CD14-positive monocyte (primary cell): ENCODE measurements around the gene PREX1. TPM values are rescaled to one million over a fixed set of nuclear protein-coding genes. Genes with fewer than 3 reads are reported as not detected.
A peak's percentile ranks its signal among the peaks of the same experiment; 100 is the strongest.

Experiments used
- DNase-seq, 3 donors: peaks; one replicate each; pipeline ENCODE4 v3.0.0-alpha.2; 2011 to 2022
- H2AFZ ChIP-seq: 2 replicates; pipeline ENCODE4 v1.6.0; 2012; ENCODE audit warnings: mild to moderate bottlenecking, low read depth, low read length, inconsistent platforms; ENCODE audit not compliant: insufficient read depth, poor library complexity, severe bottlenecking
- H3K27ac ChIP-seq, 2 donors: 1 replicate in 1 of 2; 2 replicates in 1 of 2; pipeline ENCODE4 v1.5.1; 2012 to 2013; ENCODE audit warnings: low read length in 2 of 2, control low read depth in 1 of 2, inconsistent platforms in 1 of 2, low read depth in 1 of 2, mild to moderate bottlenecking in 1 of 2
- H3K27me3 ChIP-seq, 2 donors: one replicate each; pipeline versions ENCODE4 v1.6.0 to v1.6.1; 2011 to 2013; ENCODE audit warnings: low read length in 2 of 2; ENCODE audit not compliant: control insufficient read depth in 2 of 2, insufficient read depth in 2 of 2
- H3K36me3 ChIP-seq, 2 donors: replicated peaks in 1 of 2; 1 replicate in 1 of 2; 2 replicates in 1 of 2; pipeline versions ENCODE4 v1.5.1 to v1.6.1; 2012 to 2013; ENCODE audit warnings: low read length in 2 of 2, control low read depth in 1 of 2, inconsistent platforms in 1 of 2, mild to moderate bottlenecking in 1 of 2; ENCODE audit not compliant: insufficient read depth in 2 of 2, control insufficient read depth in 1 of 2
- H3K4me1 ChIP-seq, 2 donors: 1 replicate in 1 of 2; 2 replicates in 1 of 2; pipeline versions ENCODE4 v1.5.1 to v1.6.1; 2012 to 2013; ENCODE audit warnings: low read length in 2 of 2, control low read depth in 1 of 2, inconsistent platforms in 1 of 2, mild to moderate bottlenecking in 1 of 2, moderate library complexity in 1 of 2; ENCODE audit not compliant: insufficient read depth in 2 of 2, control insufficient read depth in 1 of 2
- H3K4me2 ChIP-seq: replicated peaks from 2 replicates; pipeline ENCODE3; 2012; ENCODE audit warnings: low read length, moderate library complexity, mild to moderate bottlenecking; ENCODE audit not compliant: poor library complexity, severe bottlenecking; ENCODE audit errors: extremely low read depth
- H3K4me3 ChIP-seq, 3 experiments: fragments of 200-600 bp in 1 of 3; sonication (generic) in 1 of 3; replicated peaks in 1 of 3; 1 replicate in 2 of 3; 2 replicates in 1 of 3; pipeline ENCODE4 v1.5.1; 2011 to 2013; ENCODE audit warnings: low read length in 3 of 3, mild to moderate bottlenecking in 3 of 3, control low read depth in 2 of 3, low read depth in 2 of 3, inconsistent platforms in 1 of 3, moderate library complexity in 1 of 3
- H3K79me2 ChIP-seq: 2 replicates; pipeline ENCODE4 v1.6.0; 2012; ENCODE audit warnings: mild to moderate bottlenecking, control low read depth, inconsistent platforms, low read length, moderate library complexity; ENCODE audit not compliant: insufficient read depth
- H3K9ac ChIP-seq: 2 replicates; pipeline ENCODE4 v1.6.0; 2017; ENCODE audit warnings: low read length, mild to moderate bottlenecking; ENCODE audit not compliant: insufficient read depth, poor library complexity, severe bottlenecking
- H3K9me3 ChIP-seq, 2 donors: replicated peaks in 1 of 2; 1 replicate in 1 of 2; 2 replicates in 1 of 2; pipeline versions ENCODE4 v1.5.1 to v1.6.1; 2012 to 2013; ENCODE audit warnings: low read length in 2 of 2, control low read depth in 1 of 2; ENCODE audit not compliant: control insufficient read depth in 1 of 2, insufficient read depth in 1 of 2
- H4K20me1 ChIP-seq: 2 replicates; pipeline ENCODE4 v1.6.0; 2012; ENCODE audit warnings: mild to moderate bottlenecking, low read length, control low read depth, moderate library complexity; ENCODE audit not compliant: insufficient read depth
- H3K27ac Mint-ChIP-seq, 7 donors: one replicate each; pipeline ENCODE4 v1.8.0; 2020; ENCODE audit warnings: mild to moderate bottlenecking in 7 of 7, mixed read lengths in 7 of 7, moderate library complexity in 6 of 7, inconsistent platforms in 2 of 7
- H3K27me3 Mint-ChIP-seq, 3 donors: one replicate each; pipeline ENCODE4 v1.8.0; 2021 to 2022; ENCODE audit warnings: low read depth in 3 of 3, mild to moderate bottlenecking in 3 of 3, mixed read lengths in 3 of 3, moderate library complexity in 3 of 3, inconsistent platforms in 1 of 3
- H3K36me3 Mint-ChIP-seq, 2 donors: one replicate each; pipeline ENCODE4 v1.8.0; 2020; ENCODE audit warnings: mixed read lengths in 2 of 2, inconsistent platforms in 1 of 2, mild to moderate bottlenecking in 1 of 2
- H3K4me1 Mint-ChIP-seq: one replicate; pipeline ENCODE4 v1.8.0; 2020; ENCODE audit warnings: mild to moderate bottlenecking, mixed read lengths
- H3K4me3 Mint-ChIP-seq, 2 donors: one replicate each; pipeline ENCODE4 v1.8.0; 2020; ENCODE audit warnings: mild to moderate bottlenecking in 2 of 2, mixed read lengths in 2 of 2, moderate library complexity in 1 of 2
- H3K9me3 Mint-ChIP-seq, 7 donors: one replicate each; pipeline ENCODE4 v1.8.0; 2020 to 2022; ENCODE audit warnings: mixed read lengths in 7 of 7, mild to moderate bottlenecking in 6 of 7, moderate library complexity in 6 of 7, inconsistent platforms in 2 of 7
- WGBS: methylation state at CpG from one replicate; pipeline ENCODE4 v1.1.5; 2013; ENCODE audit warnings: missing lambda C conversion rate; ENCODE audit not compliant: insufficient coverage; 5-methylcytosine and 5-hydroxymethylcytosine counted together
- intact Hi-C, 2 donors: fragments of 100-400 bp; cut with micrococcal nuclease; formaldehyde crosslinking; loops; one replicate each; pipeline versions ENCODE4 v1.15.0 to v1.15.1; 2023
- polyA plus RNA-seq, 3 donors: library from polyadenylated mRNA; depleted of rRNA in 1 of 3; unstranded in 2 of 3; stranded (reverse) in 1 of 3; fragments of 300-500 nt in 2 of 3; fragments of >200 nt in 1 of 3; fragmentation: Illumina TruSeq in 2 of 3; gene quantifications; 1 replicate in 2 of 3; 2 replicates in 1 of 3; pipeline ENCODE4 v1.2.3, GENCODE V29; 2012 to 2021
- TF ChIP-seq, protein P1 (sequence below): fragments of 200-600 bp; IDR thresholded peaks from one replicate; pipeline ENCODE4 v1.8.0; 2022; ENCODE audit warnings: antibody characterized with exemption, mild to moderate bottlenecking

The PREX1 gene
- polyA plus RNA-seq, 3 donors = 24.3 to 114 (median 27.5) TPM

DNA sequence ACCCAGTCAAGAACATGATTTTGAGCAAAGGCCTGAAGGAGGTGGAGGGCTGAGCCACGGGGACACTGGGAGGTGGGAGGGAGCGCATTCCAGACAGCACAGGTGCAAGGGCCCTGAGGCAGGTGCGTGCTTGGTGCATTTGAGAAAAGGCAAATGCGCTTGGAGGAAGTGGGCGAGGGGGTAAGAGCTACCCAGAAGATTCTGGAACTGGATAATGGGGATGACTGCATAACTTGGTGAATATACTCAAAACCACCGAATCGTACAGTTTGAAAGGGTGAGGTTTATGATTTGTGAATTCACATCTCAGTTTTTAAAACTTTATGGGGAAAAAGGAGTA is 9.8 kb downstream of the PREX1 start:
- H3K4me3 Mint-ChIP-seq = no peak overlapping the region
- Histone ChIP-seq H3K4me1 (peaks cover 66 to 91% of the 10 kb centered on the region in 2 donors), H3K27ac (peak overlapping the region in 1 of 2 donors; percentile 68), H3K9me3 (no peaks in the 10 kb centered on the region), H3K9ac (no peak overlapping the region), H3K36me3 (peaks cover 28 to 50% of the 10 kb centered on the region in 2 donors), H3K27me3 (no peaks in the 10 kb centered on the region), H2AFZ (no peak overlapping the region), H3K4me2 (no peak overlapping the region), H3K79me2 (peaks cover 100% of the 10 kb centered on the region), H4K20me1 (peaks cover 100% of the 10 kb centered on the region), H3K4me3 (no peak overlapping the region)
- DNase-seq = no peak
- no peaks in the 10 kb centered on the region for H3K9me3 Mint-ChIP-seq
- H3K4me1 Mint-ChIP-seq = peaks cover 78% of the 10 kb centered on the region
- TF ChIP-seq, protein P1, sequence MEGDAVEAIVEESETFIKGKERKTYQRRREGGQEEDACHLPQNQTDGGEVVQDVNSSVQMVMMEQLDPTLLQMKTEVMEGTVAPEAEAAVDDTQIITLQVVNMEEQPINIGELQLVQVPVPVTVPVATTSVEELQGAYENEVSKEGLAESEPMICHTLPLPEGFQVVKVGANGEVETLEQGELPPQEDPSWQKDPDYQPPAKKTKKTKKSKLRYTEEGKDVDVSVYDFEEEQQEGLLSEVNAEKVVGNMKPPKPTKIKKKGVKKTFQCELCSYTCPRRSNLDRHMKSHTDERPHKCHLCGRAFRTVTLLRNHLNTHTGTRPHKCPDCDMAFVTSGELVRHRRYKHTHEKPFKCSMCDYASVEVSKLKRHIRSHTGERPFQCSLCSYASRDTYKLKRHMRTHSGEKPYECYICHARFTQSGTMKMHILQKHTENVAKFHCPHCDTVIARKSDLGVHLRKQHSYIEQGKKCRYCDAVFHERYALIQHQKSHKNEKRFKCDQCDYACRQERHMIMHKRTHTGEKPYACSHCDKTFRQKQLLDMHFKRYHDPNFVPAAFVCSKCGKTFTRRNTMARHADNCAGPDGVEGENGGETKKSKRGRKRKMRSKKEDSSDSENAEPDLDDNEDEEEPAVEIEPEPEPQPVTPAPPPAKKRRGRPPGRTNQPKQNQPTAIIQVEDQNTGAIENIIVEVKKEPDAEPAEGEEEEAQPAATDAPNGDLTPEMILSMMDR = no peak
- H3K27ac Mint-ChIP-seq = peak overlapping the region in 5 of 7 donors; percentile 9 to 78 (median 38)
- H3K36me3 Mint-ChIP-seq = peaks cover 50 to 68% of the 10 kb centered on the region in 2 donors
- intact Hi-C loops = no loop called here
- WGBS = 72% methylated on average over 7 of the region's 7 CpGs
- H3K27me3 Mint-ChIP-seq = no peaks in the 10 kb centered on the region

- WGBS = 100% methylated on average over 3 of the region's 4 CpGs
- H3K79me2 ChIP-seq = peaks cover 100% of the 10 kb centered on the region
- DNase-seq = no peak
- H3K9me3 Mint-ChIP-seq = no peaks in the 10 kb centered on the region
- peaks cover 73% of the 10 kb centered on the region for H3K4me1 Mint-ChIP-seq
- peaks cover 61 to 91% of the 10 kb centered on the region in 2 donors for H3K4me1 ChIP-seq
- no peak overlapping the region for H3K9ac ChIP-seq
- H4K20me1 ChIP-seq = peaks cover 100% of the 10 kb centered on the region
- H3K36me3 ChIP-seq = peaks cover 28 to 55% of the 10 kb centered on the region in 2 donors
- H3K9me3 ChIP-seq = no peaks in the 10 kb centered on the region
- peak overlapping the region; percentile 27 for H3K4me2 ChIP-seq
- H3K27me3 ChIP-seq = no peaks in the 10 kb centered on the region
- TF ChIP-seq, protein P1 = no peak
- H3K36me3 Mint-ChIP-seq = peaks cover 50 to 68% of the 10 kb centered on the region in 2 donors
- no peak overlapping the region for H3K4me3 ChIP-seq
- no peaks in the 10 kb centered on the region for H3K27me3 Mint-ChIP-seq
- intact Hi-C loops = no loop called here
- peak overlapping the region in 1 of 2 donors; percentile 68 for H3K27ac ChIP-seq
- H2AFZ ChIP-seq = no peak overlapping the region
- H3K4me3 Mint-ChIP-seq = peak overlapping the region in 1 of 2 donors; percentile 62
- H3K27ac Mint-ChIP-seq = peak overlapping the region; percentile 51 to 87 (median 80)
Measured at GRCh38 chr20:48817367-48818030, 10.3 kb downstream of the PREX1 start.
